Spinal cord (tissue), 10 donors: ENCODE data around the gene ABHD6. TPM values are rescaled to one million over a fixed set of nuclear protein-coding genes. Genes with fewer than 3 reads are reported as not detected.
"Not testable (repeated sequence)": the region's sequence is repeated elsewhere in the genome, so short reads cannot be mapped to it uniquely, and the experiment has no call there.

Experiments used
- DNase-seq, 6 donors: peaks; one replicate each; pipeline versions ENCODE4 v3.0.0 to v3.0.0-alpha.2; 2013 to 2015; ENCODE audit warnings: low spot score in 6 of 6, low read depth in 4 of 6
- H3K27ac ChIP-seq: one replicate; pipeline ENCODE4 v1.5.1; 2013; ENCODE audit warnings: low read depth, low read length, control low read depth
- H3K27me3 ChIP-seq: one replicate; pipeline ENCODE4 v1.6.1; 2013; ENCODE audit warnings: low read length; ENCODE audit not compliant: control insufficient read depth, insufficient read depth
- H3K36me3 ChIP-seq: one replicate; pipeline ENCODE4 v1.6.1; 2013; ENCODE audit warnings: low read length; ENCODE audit not compliant: control insufficient read depth, insufficient read depth
- H3K4me1 ChIP-seq: one replicate; pipeline ENCODE4 v1.6.1; 2013; ENCODE audit warnings: low read length; ENCODE audit not compliant: control insufficient read depth, insufficient read depth
- H3K4me3 ChIP-seq: one replicate; pipeline ENCODE4 v1.5.1; 2013; ENCODE audit warnings: low read depth, low read length, control low read depth
- H3K9me3 ChIP-seq: one replicate; pipeline ENCODE4 v1.6.1; 2013; ENCODE audit warnings: low read length; ENCODE audit not compliant: control insufficient read depth, insufficient read depth
- WGBS: methylation state at CpG from one replicate; pipeline ENCODE4 v1.1.5; 2013; ENCODE audit warnings: missing lambda C conversion rate; ENCODE audit not compliant: insufficient coverage; 5-methylcytosine and 5-hydroxymethylcytosine counted together
- polyA plus RNA-seq, 2 donors: library from polyadenylated mRNA; unstranded; fragments of 120-200 nt; gene quantifications; one replicate each; pipeline ENCODE4 v1.2.1, GENCODE V29; 2013; ENCODE audit not compliant: insufficient read length in 2 of 2
- total RNA-seq, 2 donors: library from RNA; depleted of rRNA in 1 of 2; stranded (reverse); fragments of 120-200 nt in 1 of 2; fragments of >200 nt in 1 of 2; gene quantifications; one replicate each; pipeline versions ENCODE4 v1.2.3 to v1.2.4, GENCODE V29; 2013 to 2014
- donor health status: healthy.

The ABHD6 gene
- total and polyA plus RNA-seq, 4 donors = 21.5 to 22.9 (median 22.3) TPM

DNA sequence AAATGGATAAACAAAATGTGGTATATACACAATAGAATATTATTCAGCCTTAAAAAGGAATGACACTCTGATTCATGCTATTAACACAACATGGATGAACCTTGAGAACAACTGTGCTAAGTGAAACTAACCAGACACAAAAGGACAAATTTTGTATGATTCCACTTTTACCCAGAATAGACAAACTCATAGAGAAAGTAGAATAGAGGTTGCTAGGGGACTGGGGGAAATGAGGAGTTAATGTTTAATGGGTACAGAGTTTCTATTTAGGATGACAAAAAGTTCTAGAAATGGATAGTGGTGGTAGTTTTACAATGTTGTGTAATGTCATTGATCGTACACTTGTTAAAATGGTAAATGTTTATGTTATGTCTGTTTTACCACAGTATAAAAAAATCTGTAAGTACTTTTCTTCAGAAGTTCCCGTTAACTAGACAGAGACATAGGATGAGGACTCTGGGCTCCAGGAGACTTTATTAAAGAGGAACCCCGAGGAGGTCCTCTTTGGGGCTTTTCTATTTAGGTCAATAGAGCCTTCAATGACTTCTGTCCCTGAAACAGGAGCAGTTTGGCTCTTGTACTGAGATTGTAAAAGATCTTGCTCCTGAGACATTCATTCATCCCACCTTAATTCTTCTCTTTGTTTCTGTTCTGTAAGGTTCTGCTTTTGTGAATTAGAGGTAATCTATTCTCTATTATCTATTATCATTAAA lies 24.5 kb downstream of the ABHD6 start:
- H3K27me3 ChIP-seq = no peaks in the 10 kb centered on the region
- H3K4me3 ChIP-seq = no peak overlapping the region
- H3K9me3 ChIP-seq = no peaks in the 10 kb centered on the region
- no CpG with 5 or more reads among the region's 3 CpGs for WGBS
- no peak for DNase-seq
- no peak overlapping the region for H3K27ac ChIP-seq
- peaks cover 5% of the 10 kb centered on the region for H3K36me3 ChIP-seq
- H3K4me1 ChIP-seq = no peaks in the 10 kb centered on the region

DNA sequence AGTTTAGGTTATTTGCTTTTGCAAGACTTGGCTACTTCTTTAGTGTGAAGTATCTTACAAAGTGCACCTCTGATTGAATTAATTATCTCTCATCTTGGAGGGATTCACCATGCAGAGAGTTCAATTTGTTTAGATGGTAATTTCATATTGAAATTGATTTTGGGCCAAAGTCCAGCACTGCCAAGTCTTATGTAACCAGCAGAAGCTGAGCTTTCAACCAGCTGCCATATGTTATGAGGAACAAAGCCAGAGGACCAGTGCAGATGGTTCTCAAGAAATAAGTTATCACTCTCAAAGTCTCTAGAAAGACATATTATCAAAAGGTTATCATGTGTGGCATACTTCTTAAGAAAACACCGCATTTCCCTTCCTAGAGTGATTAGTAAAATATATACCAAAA lies 29.0 kb downstream of the ABHD6 start:
- Histone ChIP-seq H3K9me3 (no peaks in the 10 kb centered on the region), H3K4me1 (no peaks in the 10 kb centered on the region), H3K27me3 (no peaks in the 10 kb centered on the region), H3K27ac (no peak overlapping the region), H3K4me3 (no peak overlapping the region), H3K36me3 (peaks cover 14% of the 10 kb centered on the region)
- no CpG with 5 or more reads among the region's 1 CpG for WGBS
- peak in 2 of 6 donors; percentile 50 to 93 for DNase-seq

DNA sequence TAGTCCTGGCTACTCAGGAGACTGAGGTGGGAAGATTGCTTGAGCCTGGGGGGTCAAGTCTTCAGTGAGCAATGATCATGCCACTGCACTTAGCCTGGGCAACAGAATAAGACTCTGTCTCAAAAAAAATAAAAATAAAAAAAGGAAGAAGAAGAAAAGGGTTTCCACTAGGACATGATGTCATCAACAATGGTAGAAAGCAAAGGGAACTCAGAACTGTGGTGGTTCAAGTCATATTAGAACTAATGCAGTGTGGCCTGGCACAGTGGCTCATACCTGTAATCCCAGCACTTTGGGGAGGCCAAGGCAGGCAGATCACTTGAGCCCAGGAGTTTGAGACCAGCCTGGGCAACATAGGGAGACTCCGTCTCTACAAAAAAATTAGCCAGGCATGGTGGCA lies 30.0 kb downstream of the ABHD6 start:
- not testable (repeated sequence) for H3K4me3 ChIP-seq, H3K27ac ChIP-seq, H3K9me3 ChIP-seq, DNase-seq, H3K4me1 ChIP-seq, H3K27me3 ChIP-seq
- 100% methylated on average over 1 of the region's 1 CpG for WGBS
- peaks cover 17% of the 10 kb centered on the region for H3K36me3 ChIP-seq

DNA sequence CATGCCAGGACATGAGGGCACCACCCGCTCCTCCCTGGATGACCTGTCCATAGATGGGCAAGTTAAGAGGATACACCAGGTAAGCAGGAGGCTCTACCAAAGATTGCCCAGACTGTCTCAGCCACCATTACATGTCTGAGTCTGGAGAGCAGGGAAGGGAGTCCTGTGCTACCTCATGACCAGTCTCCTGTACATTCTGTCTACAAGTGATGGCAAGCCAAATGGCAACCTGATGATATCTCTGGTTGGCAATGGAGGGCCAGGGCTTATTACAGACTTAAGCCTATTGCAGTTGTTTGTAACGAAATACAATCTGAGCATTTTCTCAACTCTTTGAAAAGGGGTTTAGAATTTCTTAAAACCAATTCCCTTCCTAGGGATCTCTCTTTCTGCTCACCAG lies 31.8 kb downstream of the ABHD6 start:
- Histone ChIP-seq H3K4me1 (no peaks in the 10 kb centered on the region), H3K27ac (no peak overlapping the region), H3K9me3 (no peaks in the 10 kb centered on the region), H3K4me3 (no peak overlapping the region), H3K27me3 (no peaks in the 10 kb centered on the region), H3K36me3 (peaks cover 17% of the 10 kb centered on the region)
- no CpG with 5 or more reads among the region's 2 CpGs for WGBS
- DNase-seq = no peak

DNA sequence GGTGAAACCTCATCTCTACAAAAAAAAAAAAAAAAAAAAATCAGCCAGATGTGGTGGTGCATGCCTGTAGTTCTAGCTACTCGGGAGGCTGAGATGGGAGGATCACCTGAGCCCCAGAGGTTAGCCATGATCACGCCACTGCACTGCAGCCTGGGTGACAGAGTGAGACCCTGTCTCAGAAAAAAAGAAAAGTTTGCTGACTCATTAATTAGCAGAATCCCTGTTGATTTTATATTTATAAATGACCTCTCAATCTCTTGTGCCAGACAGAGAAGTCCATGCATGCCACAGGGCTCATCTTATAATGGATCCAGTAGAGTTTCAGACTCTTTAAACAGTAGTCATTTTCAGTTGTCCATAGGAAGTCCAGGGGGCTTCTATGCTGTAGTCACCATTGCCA lies 32.9 kb downstream of the ABHD6 start:
- no peaks in the 10 kb centered on the region for H3K4me1 ChIP-seq
- H3K4me3 ChIP-seq = no peak overlapping the region
- H3K27ac ChIP-seq = no peak overlapping the region
- no peaks in the 10 kb centered on the region for H3K9me3 ChIP-seq
- DNase-seq = no peak
- 85% methylated on average over 2 of the region's 2 CpGs for WGBS
- H3K27me3 ChIP-seq = no peaks in the 10 kb centered on the region
- peaks cover 24% of the 10 kb centered on the region for H3K36me3 ChIP-seq

DNA sequence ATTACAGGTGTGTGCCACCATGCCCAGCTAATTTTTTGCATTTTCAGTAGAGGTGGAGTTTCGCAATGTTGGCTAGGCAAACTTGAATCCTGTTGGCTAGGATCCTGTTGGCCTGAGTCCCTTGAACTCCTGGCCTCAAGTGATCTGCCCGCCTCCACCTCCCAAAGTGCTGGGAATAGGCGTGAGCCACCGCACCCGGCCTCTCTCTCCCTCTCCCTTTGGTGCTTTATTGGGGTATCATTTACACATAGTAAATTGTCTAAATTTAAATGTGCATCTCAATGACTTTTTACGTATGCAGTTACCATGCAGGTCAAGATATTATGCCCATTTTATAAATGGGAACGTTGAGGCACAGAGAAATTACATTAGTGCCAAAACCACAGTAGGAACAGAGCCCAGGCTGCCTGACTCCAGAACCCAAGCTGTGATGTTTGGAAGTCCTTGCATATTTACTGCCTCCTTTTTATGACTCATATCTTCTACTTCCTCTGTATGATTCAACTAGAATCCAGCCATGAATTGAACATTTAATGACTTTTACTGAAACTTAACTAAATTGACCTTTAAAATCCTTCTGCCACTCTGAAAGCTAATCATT lies 34.4 kb downstream of the ABHD6 start:
- H3K36me3 ChIP-seq = peaks cover 26% of the 10 kb centered on the region

DNA sequence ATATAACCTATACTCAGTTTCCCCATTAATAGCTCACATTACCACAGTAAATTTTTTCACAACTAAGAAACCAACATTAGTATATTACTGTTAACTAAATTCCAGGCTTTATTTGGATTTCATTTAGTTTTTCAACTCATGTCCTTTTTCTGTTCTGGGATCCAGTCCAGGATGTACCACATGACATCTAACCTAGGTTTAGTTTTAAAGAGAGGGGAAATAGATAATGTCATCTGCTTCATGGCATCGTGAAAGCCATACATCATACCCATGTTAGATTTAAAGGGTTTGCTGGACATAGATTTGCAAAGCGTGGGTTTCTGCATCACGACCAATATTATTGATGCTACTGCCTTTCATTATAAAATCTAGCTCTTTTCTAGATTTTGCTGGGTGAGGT lies 35.3 kb downstream of the ABHD6 start:
- Histone ChIP-seq H3K36me3 (peaks cover 23% of the 10 kb centered on the region), H3K4me3 (no peak overlapping the region), H3K27me3 (no peaks in the 10 kb centered on the region), H3K27ac (no peak overlapping the region), H3K4me1 (no peaks in the 10 kb centered on the region), H3K9me3 (no peaks in the 10 kb centered on the region)
- WGBS = no CpG with 5 or more reads among the region's 3 CpGs
- no peak for DNase-seq

More for the DNA sequence above, 34.4 kb downstream of the ABHD6 start:
- DNase-seq = no peak
- no peaks in the 10 kb centered on the region for H3K27me3 ChIP-seq
- no peaks in the 10 kb centered on the region for H3K9me3 ChIP-seq
- no peak overlapping the region for H3K4me3 ChIP-seq
- no peak overlapping the region for H3K27ac ChIP-seq
- WGBS = 100% methylated on average over 1 of the region's 7 CpGs
- H3K4me1 ChIP-seq = no peaks in the 10 kb centered on the region

DNA sequence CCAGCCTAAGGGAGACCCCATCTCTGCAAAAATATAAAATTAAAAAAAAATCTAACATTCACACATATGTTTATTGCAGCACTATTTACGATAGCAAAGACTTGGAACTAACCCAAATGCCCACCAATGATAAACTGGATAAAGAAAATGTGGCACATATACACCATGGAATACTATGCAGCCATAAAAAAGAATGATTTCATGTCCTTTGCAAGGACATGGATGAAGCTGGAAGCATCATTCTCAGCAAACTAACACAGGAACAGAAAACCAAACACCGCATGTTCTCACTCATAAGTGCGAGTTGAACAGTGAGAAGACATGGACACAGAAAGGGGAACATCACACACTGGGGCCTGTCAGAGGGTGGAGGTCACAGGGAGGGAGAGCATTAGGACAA lies 35.8 kb downstream of the ABHD6 start:
- not testable (repeated sequence) for H3K27ac ChIP-seq

DNA sequence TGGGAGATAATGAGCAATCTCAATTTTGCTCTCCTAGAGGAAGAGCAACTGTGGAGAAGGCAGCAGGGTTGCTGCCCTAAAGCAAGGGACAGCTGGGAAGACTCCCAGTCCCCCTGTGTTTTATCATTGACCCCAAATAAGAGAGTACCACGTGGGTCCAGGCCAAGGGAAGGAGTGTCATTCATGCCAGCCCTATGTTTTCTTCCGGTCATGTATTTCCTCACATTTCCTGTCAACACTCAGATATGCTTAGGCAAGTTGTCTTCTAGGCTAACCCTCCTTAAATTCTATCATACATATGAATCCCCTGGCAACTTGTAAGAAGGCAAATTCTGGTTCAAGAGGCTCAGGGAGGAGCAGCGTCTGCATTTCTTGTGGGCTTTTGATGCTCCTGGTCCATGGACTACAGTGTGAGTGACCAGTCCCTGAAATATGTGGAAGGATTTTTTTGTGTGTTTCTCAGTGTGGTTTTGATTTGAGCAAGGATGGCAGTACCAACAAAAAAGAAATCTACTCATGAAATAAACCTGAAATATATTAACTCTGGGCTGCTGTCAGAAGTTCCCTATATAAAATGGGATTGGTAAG lies 36.5 kb downstream of the ABHD6 start:
- no peak overlapping the region for H3K27ac ChIP-seq
- no peaks in the 10 kb centered on the region for H3K9me3 ChIP-seq
- DNase-seq = no peak
- no peak overlapping the region for H3K4me3 ChIP-seq
- H3K4me1 ChIP-seq = no peaks in the 10 kb centered on the region
- H3K27me3 ChIP-seq = no peaks in the 10 kb centered on the region
- WGBS = 61% methylated on average over 3 of the region's 3 CpGs
- peaks cover 22% of the 10 kb centered on the region for H3K36me3 ChIP-seq

More for the DNA sequence above, 35.8 kb downstream of the ABHD6 start:
- WGBS = 86% methylated on average over 2 of the region's 3 CpGs
- H3K27me3 ChIP-seq, DNase-seq, H3K4me1 ChIP-seq, H3K4me3 ChIP-seq, H3K9me3 ChIP-seq: not testable (repeated sequence)
- H3K36me3 ChIP-seq = peaks cover 23% of the 10 kb centered on the region

DNA sequence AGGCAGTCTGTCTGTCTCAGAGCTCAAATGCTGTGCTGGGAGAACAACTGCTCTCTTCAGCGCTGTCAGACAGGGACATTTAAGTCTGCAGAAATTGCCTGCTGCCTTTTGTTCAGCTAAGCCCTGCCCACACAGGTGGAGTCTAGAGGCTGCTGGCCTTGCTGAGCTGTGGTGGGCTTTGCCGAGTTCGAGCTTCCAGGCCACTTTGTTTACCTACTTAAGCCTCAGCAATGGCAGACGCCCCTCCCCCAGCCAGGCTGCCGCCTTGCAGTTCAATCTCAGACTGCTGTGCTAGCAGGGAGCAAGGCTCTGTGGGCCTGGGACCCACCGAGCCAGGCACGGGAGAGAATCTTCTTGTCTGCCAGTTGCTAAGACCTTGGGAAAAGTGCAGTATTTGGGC lies 43.5 kb downstream of the ABHD6 start:
- 77% methylated on average over 7 of the region's 7 CpGs for WGBS
- H3K4me1 ChIP-seq = no peaks in the 10 kb centered on the region
- no peak overlapping the region for H3K27ac ChIP-seq
- no peaks in the 10 kb centered on the region for H3K9me3 ChIP-seq
- H3K27me3 ChIP-seq = no peaks in the 10 kb centered on the region
- no peak for DNase-seq
- peaks cover 29% of the 10 kb centered on the region for H3K36me3 ChIP-seq
- no peak overlapping the region for H3K4me3 ChIP-seq
